GM19455 (cell line): ENCODE data around the gene SOX3.

Experiments used
- ATAC-seq: cut with Tn5 transposase; IDR thresholded peaks from one replicate; pipeline ENCODE4 v1.9.1; 2021; ENCODE audit not compliant: unreplicated experiment

SOX3 gene

GRCh38 chrX:140504371-140505324, at the start of gene SOX3:
Gene SOX3, minus strand, starts transcription at chrX:140505069. Its CDS starts 9 bp downstream, at chrX:140505060.
- no peak for ATAC-seq

- ATAC-seq, result no peak
These were observed 44.1 kb upstream of the SOX3 start for GRCh38 chrX:140548985-140549384.

DNA sequence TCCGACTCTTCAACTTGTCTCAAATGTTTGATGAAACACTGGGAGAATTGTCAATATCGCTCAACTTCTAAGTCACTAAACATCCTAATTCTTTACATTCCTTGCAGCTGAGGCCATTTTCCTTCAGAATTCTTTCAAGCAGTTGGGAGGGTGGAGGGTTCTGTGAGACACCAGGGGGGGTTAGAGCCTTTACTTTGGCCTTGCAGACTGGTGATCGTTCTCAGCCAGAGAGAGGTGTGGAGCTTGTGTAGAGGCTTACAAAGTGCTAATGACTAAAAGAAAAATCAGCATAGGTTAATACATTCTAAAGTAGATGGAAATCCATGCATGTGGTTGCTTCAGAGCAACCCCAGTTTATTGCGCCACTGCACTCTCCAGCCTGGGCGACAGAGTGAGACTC, 21.3 kb upstream of the SOX3 start:
- no peak for ATAC-seq

- ATAC-seq, result no peak
These were observed 20.6 kb upstream of the SOX3 start for GRCh38 chrX:140525448-140525847.

- no peak for ATAC-seq
These were observed 19.7 kb upstream of the SOX3 start for GRCh38 chrX:140524556-140524955.

DNA sequence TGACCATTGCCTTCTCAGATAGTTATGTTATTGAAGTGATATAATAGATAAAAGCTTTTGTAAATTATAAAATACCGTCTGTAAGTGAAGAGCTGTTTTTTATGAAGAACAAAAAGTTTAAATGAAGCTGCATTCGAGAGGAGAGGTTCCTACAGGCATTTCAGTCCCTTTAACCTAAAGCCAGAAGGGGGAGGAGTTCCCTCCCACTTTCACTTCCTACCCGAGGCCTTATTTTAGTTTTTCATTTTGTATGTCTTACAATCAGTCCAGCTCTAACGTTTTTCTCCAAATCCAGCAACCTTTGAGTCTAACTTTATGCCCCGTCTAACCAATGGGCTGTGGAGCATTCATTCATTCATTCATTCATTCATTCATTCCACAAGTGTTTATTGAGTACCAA, 16.5 kb upstream of the SOX3 start:
- no peak for ATAC-seq

- no peak for ATAC-seq
These were observed 9.7 kb upstream of the SOX3 start for GRCh38 chrX:140514554-140514953.

DNA sequence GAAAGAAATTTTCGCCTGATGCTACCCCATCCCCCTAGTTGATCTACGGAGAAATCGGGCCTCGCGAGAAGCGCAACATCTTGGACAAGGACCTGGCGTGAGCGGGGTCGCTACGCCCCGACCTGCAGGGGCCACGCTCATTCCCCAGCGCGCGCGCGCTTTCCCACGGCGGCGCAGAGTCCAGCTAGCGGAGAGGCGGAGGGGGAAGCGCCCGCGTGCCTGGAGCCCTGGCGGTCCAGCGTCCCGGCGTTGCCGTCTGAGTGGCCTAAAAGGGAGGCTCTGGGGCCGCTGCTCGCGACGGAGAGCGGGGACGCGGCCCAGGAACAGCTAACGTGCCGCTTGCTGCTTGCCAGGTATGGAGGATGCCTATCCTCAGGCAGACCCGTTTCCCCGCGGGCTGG, 6.0 kb upstream of the SOX3 start:
- ATAC-seq, result no peak

DNA sequence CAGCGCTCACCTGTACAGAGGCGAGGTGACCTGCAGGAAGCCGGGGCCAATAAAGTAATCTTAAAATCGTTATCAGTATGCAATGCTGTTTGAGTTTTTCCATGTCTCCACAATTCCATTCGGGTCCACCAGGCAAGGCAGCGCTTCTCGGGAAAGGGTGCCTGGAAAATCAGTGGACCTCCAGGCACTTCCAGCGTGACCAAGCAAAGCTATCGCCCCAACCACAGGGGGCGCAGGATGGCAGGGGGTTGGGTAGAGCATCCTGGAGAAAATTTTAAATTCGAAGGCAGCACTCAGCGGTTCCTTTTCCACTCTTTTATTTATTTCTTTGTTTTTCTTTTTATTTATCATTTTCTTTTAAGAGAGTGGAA, 5.4 kb upstream of the SOX3 start:
- ATAC-seq, result no peak

DNA sequence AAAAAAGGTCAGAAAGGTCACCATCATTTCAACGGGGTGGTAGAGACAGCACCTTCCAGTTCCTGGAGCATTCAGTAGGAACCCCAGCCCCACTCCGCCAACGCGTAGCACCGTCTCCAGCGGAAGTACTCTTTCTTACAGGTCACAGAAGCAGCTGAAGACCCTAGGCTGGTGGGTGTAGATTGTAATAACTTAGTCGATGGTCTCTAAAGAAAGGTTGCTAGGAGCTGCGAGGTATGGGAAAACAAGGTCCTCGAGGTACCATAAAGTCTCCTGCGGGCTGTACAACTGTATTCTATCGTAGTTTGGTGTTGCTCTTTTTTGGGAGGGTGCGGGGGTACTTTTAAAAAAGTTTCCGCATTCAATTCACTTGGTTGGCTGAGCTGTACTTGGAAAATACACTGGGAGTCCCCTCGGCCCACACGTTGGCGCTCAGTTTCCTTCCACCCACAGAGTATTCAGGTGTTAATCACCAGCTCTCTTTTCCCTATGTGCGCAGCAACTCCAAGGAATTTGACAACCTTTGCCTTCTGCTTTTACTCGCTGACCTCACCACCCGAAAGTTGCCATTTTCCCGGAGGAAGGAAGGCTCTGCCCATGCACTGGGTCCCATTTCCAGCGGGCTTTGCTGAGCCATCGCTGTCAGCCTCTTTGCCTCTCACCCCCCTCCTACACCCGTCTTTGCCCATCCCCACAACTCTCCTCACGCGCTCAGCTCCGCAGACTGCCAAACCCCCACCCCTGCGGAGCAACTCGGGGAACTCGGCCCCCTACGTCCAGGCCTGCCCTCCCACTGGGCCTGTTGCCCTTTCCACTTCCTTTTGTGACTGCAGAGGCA, 4.8 kb upstream of the SOX3 start:
- ATAC-seq, result no peak

DNA sequence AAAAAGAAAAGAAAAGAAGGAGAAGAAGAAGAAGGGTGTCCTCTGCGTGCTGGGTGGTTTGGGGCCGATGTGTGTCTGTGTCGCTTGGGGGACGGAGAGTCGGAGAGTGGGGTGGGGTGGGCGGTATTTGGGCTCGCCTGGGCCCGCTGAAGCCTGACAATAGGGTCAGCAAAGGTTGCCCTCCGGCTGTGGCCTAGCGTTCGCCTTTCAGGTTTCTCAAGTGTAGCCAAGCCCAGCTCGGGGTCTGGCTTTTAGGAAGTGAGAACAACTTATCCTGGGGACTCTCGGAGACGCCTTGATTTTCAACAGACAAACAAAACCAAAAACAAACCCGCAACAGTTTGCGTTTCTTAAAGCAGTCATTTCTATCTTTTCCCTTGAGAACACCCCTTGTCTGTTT, 4.1 kb upstream of the SOX3 start:
- ATAC-seq, result no peak

DNA sequence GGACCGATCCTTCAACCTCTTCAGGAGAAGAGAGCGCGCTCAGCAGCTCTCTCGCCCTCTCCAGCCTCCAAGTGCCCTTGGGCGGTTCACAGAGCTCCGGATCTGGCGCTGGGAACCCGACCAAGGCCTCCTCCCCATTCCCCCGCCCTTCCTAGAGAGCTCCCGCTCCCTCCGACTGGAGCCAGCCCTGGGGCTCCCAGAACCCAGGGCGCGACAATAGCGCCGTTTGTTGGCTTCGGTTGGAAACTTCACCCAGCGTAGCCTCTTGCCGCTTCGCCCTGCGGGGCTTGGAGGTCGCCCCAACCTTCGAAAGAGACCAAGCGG, 3.1 kb upstream of the SOX3 start:
- ATAC-seq, result no peak

DNA sequence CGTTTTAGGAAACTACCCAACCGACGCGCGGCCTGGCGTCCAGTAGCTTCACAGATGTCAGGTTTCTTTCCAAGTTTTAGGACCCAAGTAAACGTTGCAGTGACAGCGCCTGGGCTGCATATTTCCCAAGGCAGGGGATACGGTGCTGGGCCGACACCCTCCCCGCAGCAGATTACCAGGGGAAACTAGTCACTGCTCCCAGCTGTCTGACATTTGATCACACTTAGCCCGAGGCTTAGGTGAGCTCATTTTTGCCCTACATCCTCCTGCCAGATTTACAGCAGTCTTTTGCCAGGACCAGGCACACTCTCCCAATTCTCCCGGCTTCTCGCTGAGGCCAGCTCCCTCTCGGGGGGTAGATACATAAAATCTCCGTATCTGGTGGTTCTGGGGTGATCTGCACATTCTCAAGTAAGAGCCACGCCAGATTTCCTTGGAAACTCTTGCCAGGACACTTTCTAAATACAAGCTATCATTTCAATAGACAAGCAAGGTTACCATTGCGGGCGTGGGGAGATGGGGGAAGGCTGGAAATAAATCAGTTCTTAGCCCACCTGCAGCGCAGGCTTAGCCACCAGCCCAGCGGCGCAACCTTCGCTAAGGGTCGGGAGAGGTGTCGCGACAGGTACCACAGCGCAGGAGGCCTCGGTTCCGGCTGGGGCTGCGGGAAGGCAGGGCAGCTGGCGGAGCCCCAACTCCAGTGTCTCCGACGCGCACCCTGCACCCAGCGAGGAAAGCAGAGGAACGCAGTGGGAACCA, 2.5 kb upstream of the SOX3 start:
- ATAC-seq, result no peak

DNA sequence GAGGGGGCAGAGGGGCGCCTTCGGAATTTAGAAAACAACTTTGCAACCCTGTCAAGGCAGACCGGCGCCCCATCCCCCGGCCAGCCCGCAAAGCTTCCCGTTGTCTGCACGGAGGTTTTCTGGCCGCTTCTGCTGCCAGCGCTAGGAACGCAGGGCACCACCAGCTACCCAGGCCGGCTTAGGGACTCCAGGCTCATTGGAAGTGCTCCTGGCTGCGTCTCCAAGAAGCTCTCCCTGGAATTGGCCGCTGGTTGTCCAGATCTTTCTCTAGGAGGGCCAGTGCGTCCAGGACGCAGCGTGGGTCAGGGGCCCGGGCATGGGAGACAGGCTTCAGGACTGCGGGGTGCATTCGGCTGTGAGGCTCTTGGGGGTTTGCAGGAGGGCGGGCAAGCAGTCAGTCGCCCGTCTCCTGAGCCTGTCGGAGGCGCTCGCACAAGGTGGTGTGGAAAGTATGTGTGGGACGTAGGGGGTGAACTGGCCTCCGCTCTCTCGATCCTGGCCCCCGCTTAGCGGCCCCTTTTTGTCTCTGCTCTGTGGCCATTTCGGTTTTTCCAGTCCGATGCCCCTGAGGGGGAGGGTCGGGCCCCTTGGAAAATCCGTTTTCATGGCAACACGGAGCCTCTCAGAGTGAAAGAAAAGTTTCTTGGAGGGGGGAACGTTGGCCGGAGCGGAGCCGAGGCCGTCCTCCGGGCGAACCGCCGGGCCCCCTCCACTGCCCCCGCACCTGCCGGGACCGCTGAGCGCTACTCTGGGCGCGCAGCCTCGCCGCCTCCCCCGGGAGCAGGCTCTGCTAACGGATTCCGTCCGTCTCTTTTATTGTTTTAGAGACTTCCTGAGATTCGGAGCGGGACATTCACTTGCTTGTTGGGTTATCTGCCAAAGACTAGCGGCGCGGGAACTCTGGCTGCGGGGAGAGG, 810 bp upstream of the SOX3 start:
- ATAC-seq, result no peak

DNA sequence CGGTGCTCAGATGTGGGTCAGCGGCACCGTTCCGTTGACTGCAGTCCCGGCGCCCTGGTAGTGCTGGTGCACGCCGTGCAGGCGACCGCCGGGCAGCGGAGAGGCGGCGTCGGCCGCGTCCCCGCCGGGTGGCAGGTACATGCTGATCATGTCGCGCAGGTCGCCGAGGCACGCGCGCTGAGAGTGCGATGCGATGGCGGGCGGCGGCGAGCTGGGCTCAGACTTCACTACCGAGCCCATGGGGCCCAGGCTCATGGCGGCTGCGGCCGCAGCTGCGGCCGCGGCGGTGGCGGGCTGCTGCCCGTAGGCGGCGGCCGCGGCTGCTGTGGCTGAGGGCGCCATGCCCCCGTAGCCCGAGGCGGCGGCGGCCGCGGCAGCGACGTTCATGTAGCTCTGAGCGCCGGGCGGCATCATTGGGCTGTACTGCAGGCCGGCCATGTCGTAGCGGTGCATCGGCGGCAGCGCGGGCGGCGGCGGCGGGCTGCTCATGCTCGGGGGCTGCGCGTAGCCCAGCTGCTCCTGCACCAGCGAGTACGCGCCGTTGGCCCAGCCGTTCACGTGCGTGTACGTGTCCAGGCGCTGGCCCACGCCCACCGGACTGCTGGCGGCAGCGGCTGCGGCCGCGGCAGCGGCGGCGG, 1.0 kb downstream of the SOX3 start:
- no peak for ATAC-seq

DNA sequence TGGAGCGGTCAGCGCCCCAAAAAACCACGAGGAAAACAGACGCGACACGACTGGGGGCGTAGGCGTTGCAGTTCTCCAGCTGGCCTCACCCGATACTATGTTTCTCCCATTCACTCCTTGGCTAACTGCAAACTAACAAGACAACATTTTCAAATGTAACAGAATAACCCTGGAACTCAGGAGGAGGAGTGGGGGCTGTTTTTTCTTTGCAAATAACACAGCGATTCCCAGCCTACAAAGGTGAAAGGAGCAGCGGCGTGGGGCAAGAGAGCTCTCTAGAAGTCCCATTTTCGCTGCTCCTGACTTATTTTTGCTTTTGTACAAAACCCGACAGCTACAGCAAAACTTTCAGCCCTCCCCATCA, 1.6 kb downstream of the SOX3 start:
- no peak for ATAC-seq

- ATAC-seq, result no peak
These were observed 2.2 kb downstream of the SOX3 start for GRCh38 chrX:140502491-140503237.

- no peak for ATAC-seq
These were observed 2.9 kb downstream of the SOX3 start for GRCh38 chrX:140501940-140502468.

GRCh38 chrX:140501321-140501720, 3.5 kb downstream of the SOX3 start:
- ATAC-seq, result no peak
